SKM-1 (cell line): ENCODE measurements around the gene SPACA7.
"Not testable (repeated sequence)": the region's sequence is repeated elsewhere in the genome, so short reads cannot be mapped to it uniquely, and the experiment has no call there.

ENCODE experiments used
- DNase-seq: peaks from one replicate; lab custom pipeline; 2025; ENCODE audit not compliant: unreplicated experiment; lab: John Stamatoyannopoulos, UW

SPACA7 gene

GRCh38 chr13:112417079-112417478 is 40.9 kb downstream of the SPACA7 start:
- no peak for DNase-seq

GRCh38 chr13:112424098-112424497 is 47.9 kb downstream of the SPACA7 start:
- no peak for DNase-seq

GRCh38 chr13:112428704-112429103 is 52.5 kb downstream of the SPACA7 start:
- DNase-seq: no peak

GRCh38 chr13:112431734-112432133 is 55.6 kb downstream of the SPACA7 start:
- DNase-seq: no peak

GRCh38 chr13:112432734-112433133 is 56.6 kb downstream of the SPACA7 start:
- DNase-seq: not testable (repeated sequence)

- DNase-seq: not testable (repeated sequence)
These were observed 57.4 kb downstream of the SPACA7 start for GRCh38 chr13:112433517-112433916.

GRCh38 chr13:112434032-112434431 is 57.9 kb downstream of the SPACA7 start:
- no peak for DNase-seq

GRCh38 chr13:112434937-112435523 is 58.9 kb downstream of the SPACA7 start:
- no peak for DNase-seq

GRCh38 chr13:112435973-112436372 is 59.8 kb downstream of the SPACA7 start:
- DNase-seq: no peak

GRCh38 chr13:112438094-112438493 is 61.9 kb downstream of the SPACA7 start:
- no peak for DNase-seq

- no peak for DNase-seq
These were observed 62.4 kb downstream of the SPACA7 start for GRCh38 chr13:112438515-112438914.

- DNase-seq: no peak
These were observed 65.1 kb downstream of the SPACA7 start for GRCh38 chr13:112441226-112441625.

GRCh38 chr13:112441779-112442310 is 65.7 kb downstream of the SPACA7 start:
- DNase-seq: no peak

- DNase-seq: no peak
These were observed 66.4 kb downstream of the SPACA7 start for GRCh38 chr13:112442483-112443090.

- DNase-seq: no peak
These were observed 67.2 kb downstream of the SPACA7 start for GRCh38 chr13:112443191-112443994.

GRCh38 chr13:112443995-112444311 is 67.8 kb downstream of the SPACA7 start:
- peak; percentile 6 for DNase-seq

- DNase-seq: no peak
These were observed 68.6 kb downstream of the SPACA7 start for GRCh38 chr13:112444416-112445399.

- DNase-seq: no peak
These were observed 69.5 kb downstream of the SPACA7 start for GRCh38 chr13:112445411-112446271.

- DNase-seq: no peak
These were observed 70.2 kb downstream of the SPACA7 start for GRCh38 chr13:112446347-112446861.

GRCh38 chr13:112446867-112447266 is 70.7 kb downstream of the SPACA7 start:
- no peak for DNase-seq
